Effector CD4-positive, alpha-beta T cell (primary cell): ENCODE measurements around the gene NKPD1.

ENCODE experiments used
- DNase-seq: peaks from one replicate; pipeline ENCODE4 v3.0.0-alpha.2; 2020

NKPD1 gene

DNA sequence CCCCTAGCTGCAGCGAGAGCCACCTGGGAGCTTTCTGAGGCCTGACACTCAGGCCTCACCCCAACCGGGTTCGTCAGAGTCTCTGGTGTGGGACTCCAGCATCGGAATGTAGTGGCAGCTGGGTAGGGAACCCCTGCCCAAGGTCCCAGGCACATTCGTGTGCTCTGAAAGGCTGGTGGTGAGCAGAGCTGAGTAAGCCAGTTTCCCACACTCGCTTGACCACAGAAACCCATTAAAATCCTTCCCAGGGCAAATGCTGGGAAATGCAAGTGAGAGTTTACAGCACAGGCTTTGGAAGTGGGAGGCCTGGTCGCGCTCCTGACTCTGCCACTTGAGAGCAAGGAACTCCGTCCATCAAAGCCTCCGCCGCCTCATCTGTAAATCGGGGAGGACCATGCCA, 13.0 kb upstream of the NKPD1 start:
- no peak for DNase-seq

- DNase-seq = no peak
These were observed 11.9 kb upstream of the NKPD1 start for GRCh38 chr19:45172611-45173208.

DNA sequence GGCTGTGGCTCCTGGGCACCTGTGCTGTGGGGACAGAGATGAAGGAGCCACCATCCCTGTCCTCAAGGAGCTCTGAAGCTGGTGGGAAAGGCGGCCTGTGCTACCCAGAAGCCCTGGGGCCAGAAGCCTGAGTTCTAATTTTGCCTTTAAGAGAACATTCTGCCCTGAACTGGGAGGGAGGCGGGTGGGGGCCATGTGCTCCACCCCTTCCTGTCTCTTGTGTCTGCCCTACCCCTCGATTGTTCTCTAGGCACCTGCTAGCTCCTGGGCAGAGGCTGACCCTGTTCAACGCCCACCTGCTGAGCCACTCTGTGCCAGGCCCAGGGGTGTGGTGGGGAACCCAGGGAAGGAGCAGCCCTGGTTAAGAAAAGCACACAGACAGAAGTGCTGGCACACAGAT, 11.4 kb upstream of the NKPD1 start:
- DNase-seq = no peak

- DNase-seq = peak; percentile 31
These were observed 10.4 kb upstream of the NKPD1 start for GRCh38 chr19:45171211-45171623.

- no peak for DNase-seq
These were observed 9.6 kb upstream of the NKPD1 start for GRCh38 chr19:45170146-45171106.

DNA sequence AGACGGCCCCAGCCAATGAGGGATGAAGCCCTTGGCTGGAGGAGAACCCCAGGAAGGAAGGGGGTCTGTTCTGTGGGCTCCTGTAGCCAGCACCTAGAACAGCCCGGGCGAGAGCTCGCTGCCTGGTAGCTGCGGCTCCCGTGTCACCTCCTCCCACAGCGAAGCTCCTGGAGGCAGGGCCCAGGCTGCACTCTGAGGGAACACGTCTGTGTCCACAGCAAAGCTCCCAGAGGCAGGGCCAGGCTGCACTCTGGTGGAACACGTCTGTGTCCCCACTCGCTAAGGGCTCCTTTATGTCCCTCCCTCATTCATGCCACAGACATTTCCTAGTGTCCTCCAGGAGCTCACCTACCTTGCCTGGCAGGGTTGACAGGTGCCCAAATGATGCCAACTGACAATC, 8.8 kb upstream of the NKPD1 start:
- DNase-seq = no peak

DNA sequence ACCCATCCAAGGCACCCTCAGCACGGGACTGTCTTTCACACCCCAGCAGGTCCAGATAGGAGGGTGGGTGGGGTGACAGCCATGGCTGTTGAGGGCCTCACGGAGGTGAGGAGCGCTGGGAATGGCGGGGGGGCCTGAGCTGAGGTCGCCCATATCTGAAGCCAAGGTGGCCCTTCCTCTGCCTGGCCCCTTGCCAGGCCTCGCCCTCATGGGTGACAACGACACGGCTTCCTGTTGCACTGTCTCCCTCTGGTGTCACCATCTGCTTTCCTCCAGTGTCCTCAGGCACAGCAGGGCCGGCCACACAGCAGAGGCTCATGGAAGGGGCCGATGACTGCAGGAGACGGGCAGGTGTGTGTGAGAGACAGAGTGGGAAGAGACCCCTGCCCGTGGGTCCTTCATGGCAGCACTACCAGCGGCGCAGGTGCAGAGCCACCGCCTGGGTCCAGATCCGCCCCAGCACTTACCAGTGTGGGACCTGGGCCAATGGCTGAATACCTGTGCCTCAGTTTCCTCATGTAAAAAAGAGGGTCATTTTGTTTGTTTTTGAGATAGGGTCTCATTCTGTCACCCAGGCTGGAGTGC, 8.1 kb upstream of the NKPD1 start:
- no peak for DNase-seq

DNA sequence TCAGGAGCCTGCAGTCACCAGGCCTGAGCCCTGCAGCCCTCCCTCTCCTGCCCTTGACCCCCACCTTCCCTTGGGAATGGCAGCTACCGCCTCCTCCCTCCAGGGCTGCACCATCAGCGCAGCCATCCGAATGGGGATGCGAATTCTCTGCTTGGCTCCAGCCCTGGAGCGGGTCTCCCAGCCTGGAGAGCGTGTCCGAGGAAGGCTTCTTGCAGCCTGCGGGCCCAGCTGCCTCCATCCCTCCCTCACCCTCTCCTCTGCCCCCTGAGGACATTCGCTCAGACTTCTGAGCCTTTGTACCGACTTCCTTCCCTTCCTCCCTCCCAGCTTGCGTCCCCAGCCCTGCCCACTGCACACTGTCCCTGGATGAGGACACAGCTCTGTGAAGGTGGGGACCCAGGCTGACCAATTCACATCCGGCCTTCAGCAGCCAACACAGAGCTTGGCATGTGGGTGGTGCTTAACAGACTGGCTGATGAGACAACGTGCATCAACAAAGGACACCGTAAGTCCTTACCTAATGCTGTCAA, 6.0 kb upstream of the NKPD1 start:
- DNase-seq = no peak

DNA sequence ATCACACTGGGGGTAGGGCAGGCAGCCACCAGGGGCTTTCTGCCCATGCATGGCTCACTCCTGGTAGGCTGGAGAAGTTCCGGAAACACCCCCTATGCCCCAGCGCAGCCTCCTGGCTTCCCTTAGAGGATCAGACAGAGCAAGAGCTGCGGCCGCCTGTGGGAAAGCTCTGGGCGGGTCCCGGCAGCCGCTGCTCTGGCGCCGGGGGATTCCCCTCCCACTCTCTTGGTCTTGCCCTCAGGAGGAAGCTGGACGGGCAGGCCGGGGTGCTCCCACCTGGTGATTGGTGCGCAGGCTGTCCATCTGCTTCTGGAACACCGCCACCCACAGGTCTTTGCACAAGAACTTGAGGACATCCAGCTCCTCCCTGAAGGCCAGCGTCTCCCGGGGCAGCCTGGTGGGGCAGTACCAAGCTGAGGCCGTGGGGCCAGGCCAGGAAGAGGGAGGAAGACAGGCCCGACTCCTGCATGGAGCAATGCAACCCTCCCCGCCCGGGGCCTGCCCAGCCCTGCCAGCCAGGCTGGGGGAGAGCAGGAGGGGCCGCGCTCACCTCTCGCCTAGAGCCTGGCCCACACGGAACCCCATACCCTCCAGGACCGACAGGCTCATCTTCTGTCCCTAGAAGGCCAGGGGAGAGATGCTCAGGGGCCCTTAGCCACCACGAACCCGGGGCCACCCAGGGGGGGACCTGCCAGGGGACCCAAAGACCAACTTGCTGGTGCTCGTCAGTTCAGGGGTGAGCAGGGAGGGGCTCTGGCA, 4.0 kb upstream of the NKPD1 start:
- peak; percentile 46 for DNase-seq

DNA sequence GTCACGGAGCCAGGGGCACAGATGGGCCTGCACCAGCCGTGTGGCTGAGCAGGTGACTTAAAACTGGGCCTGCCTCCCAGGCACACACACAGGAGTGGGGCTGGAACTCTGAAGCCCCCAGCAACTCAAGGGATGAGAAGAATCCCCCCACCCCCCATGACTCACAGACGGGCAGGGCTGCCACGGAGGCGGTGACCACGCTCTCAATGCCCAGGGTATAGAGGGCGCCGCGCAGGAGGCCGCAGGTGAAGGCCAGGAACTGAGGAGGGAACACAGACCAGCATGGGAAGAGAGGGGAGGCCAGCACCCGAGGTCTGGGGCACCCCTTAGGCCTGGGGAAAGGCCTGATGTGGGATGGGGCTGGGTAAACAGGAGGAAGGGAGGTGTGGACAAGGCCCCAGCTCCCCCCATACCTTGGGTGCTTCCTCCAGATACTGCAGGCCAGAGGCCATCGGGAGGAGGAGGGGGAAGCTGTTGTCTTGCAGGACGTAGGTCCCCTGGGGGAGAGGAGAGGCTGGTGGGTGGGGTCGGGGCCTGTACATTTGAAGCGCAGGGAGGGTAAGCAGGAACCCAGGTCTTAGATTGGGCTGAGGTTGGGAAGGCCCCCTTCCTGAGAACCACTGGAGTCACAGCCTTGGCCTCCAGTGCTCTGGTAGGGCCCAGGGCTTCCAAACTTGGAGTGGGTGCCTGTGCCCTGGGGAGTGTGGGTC, 3.1 kb upstream of the NKPD1 start:
- no peak for DNase-seq

DNA sequence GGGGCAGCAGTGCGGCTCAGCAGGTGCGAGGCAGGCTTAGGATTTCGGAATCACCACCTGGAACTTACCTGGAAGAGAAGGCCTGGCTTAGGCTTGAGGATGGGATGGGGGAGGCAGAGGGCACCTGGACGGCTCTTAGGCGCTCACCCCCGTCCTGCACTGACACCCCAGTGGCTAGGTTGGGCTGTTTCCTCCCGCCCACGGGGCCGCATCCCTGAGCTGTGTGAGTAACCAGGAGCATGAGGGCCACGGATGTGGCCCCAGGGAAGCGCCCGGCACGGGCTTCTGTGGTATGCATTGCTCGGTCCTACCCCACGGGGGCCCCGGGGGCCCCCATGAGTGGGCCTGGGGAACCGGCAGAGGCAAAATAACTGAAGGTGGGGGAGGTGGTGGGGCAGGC, 2.4 kb upstream of the NKPD1 start:
- DNase-seq = no peak

- DNase-seq = no peak
These were observed 1.9 kb upstream of the NKPD1 start for GRCh38 chr19:45162608-45163143.

GRCh38 chr19:45161738-45162607, 1.2 kb upstream of the NKPD1 start:
- DNase-seq = no peak

DNA sequence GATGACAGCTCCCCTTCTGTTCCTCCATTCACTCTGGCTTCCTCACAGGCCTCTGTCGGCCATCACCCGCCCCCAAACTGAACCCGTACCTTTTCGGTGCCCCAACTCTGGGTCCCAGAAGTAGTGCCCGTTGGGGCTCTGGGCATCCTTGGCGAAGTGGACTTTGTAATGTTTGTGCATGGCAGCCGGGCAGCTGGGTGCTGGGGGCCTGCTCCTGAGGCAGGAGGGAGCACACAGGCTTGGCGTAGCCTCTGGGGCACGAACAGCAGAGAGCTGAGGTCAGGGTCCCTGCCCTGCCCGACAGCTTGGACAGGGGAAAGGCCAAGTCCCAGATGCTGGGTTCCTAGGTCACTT, 834 bp downstream of the NKPD1 start:
- no peak for DNase-seq

- DNase-seq = no peak
These were observed 1.4 kb downstream of the NKPD1 start for GRCh38 chr19:45159210-45159970.

- DNase-seq = no peak
These were observed 2.1 kb downstream of the NKPD1 start for GRCh38 chr19:45158503-45159209.

DNA sequence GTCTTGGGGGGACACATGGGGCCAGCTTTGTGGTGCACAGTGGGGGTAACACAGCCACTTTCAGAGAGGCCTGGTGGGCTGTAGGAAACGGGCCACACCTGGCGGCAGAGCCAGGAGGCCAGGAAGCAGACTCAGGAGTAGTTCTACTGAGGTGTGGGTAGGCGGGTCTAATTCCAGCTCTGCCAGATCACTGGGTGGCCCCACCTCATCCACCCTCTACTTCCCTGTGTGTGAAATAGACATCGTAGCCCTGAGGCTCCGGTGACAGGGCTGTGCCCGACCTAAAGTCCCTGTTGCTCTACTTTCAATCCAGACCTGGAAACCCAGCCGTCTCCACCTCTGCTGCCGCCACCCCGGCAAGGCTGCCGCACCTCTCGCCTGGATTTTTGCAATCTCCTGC, 4.0 kb downstream of the NKPD1 start:
- DNase-seq = no peak

DNA sequence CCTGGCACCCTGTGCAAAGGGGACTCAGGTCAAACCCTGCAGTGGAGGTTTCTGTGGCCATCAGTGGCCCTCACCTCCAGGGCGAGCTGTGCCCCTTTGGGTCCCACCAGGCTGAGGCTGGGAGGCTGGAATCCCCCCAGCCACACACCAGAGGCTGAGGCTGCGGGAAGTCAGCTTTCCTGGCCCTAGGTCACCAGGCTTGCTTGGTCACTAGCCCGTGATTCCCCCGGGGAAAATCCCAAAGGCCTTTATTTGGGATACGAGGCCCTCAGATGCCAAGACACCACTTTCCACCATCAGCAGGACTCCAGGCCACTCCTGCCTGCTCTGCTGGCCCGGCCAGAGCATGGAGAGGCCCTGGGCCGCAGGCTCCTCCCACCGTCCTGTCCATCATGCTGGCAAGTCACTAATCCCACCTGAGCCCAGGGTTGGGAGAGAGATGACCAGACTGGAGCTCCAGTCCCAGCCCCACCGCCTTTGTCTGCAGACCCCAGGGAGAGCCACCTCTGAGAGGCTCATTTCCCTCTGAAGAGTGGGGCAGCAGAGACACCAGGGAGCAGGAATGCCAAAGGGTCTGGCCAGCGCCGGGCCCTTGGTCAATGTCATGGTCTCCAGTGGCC, 4.7 kb downstream of the NKPD1 start:
- DNase-seq = no peak
